Glutamatergic neuron (in vitro differentiated cells): ENCODE data around the gene SYT8. TPM values are rescaled to one million over a fixed set of nuclear protein-coding genes. Genes with fewer than 3 reads are reported as not detected.

Experiments used
- DNase-seq: peaks from one replicate; pipeline ENCODE4 v3.0.0; 2022
- H3K27ac Mint-ChIP-seq: one replicate; pipeline ENCODE4 v1.8.0; 2020; ENCODE audit warnings: mild to moderate bottlenecking, mixed read lengths, inconsistent platforms; ENCODE audit not compliant: unreplicated experiment
- H3K27me3 Mint-ChIP-seq: one replicate; pipeline ENCODE4 v1.8.0; 2020; ENCODE audit warnings: mild to moderate bottlenecking, moderate library complexity, mixed read lengths, inconsistent platforms; ENCODE audit not compliant: unreplicated experiment
- H3K36me3 Mint-ChIP-seq: one replicate; pipeline ENCODE4 v1.8.0; 2020; ENCODE audit warnings: mild to moderate bottlenecking, mixed read lengths, inconsistent platforms; ENCODE audit not compliant: unreplicated experiment
- H3K4me1 Mint-ChIP-seq: one replicate; pipeline ENCODE4 v1.8.0; 2020; ENCODE audit warnings: mild to moderate bottlenecking, low read depth, mixed read lengths, inconsistent platforms; ENCODE audit not compliant: unreplicated experiment
- H3K4me3 Mint-ChIP-seq: one replicate; pipeline ENCODE4 v1.8.0; 2020; ENCODE audit warnings: mild to moderate bottlenecking, mixed read lengths, inconsistent platforms; ENCODE audit not compliant: unreplicated experiment
- H3K9me3 Mint-ChIP-seq: one replicate; pipeline ENCODE4 v1.8.0; 2020; ENCODE audit warnings: mild to moderate bottlenecking, moderate library complexity, mixed read lengths, inconsistent platforms; ENCODE audit not compliant: unreplicated experiment
- total RNA-seq: library from RNA; stranded (reverse); fragmentation: NEBNext Ultra II Directional; extraction: Animal tissue kit (Norgen Biotek cat#: 25700); gene quantifications from one replicate; pipeline ENCODE4 v1.2.1, GENCODE V29; 2021; ENCODE audit not compliant: unreplicated experiment
- TF ChIP-seq, protein P1 (sequence below): fragments of 200-600 bp; sonication (generic); IDR thresholded peaks from one replicate; pipeline ENCODE4 v1.5.0; 2021; ENCODE audit not compliant: partially characterized antibody, unreplicated experiment

Gene SYT8
- total RNA-seq, 1 donor from 2014 or later: not detected

- TF ChIP-seq, protein P1, sequence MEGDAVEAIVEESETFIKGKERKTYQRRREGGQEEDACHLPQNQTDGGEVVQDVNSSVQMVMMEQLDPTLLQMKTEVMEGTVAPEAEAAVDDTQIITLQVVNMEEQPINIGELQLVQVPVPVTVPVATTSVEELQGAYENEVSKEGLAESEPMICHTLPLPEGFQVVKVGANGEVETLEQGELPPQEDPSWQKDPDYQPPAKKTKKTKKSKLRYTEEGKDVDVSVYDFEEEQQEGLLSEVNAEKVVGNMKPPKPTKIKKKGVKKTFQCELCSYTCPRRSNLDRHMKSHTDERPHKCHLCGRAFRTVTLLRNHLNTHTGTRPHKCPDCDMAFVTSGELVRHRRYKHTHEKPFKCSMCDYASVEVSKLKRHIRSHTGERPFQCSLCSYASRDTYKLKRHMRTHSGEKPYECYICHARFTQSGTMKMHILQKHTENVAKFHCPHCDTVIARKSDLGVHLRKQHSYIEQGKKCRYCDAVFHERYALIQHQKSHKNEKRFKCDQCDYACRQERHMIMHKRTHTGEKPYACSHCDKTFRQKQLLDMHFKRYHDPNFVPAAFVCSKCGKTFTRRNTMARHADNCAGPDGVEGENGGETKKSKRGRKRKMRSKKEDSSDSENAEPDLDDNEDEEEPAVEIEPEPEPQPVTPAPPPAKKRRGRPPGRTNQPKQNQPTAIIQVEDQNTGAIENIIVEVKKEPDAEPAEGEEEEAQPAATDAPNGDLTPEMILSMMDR: no peak
- no peak for DNase-seq
- H3K4me1 Mint-ChIP-seq: no peaks in the 10 kb centered on the region
- H3K27ac Mint-ChIP-seq: no peak overlapping the region
- peaks cover 5% of the 10 kb centered on the region for H3K36me3 Mint-ChIP-seq
- H3K4me3 Mint-ChIP-seq: no peak overlapping the region
- peaks cover 7% of the 10 kb centered on the region for H3K27me3 Mint-ChIP-seq
- H3K9me3 Mint-ChIP-seq: no peaks in the 10 kb centered on the region
Measured at GRCh38 chr11:1819074-1819473, 15.7 kb upstream of the SYT8 start.

GRCh38 chr11:1820463-1821325, 14.1 kb upstream of the SYT8 start:
- no peak for DNase-seq
- Mint-ChIP-seq H3K4me3 (no peak overlapping the region), H3K4me1 (no peaks in the 10 kb centered on the region), H3K27me3 (peaks cover 8% of the 10 kb centered on the region), H3K36me3 (peaks cover 5% of the 10 kb centered on the region), H3K9me3 (no peaks in the 10 kb centered on the region), H3K27ac (no peak overlapping the region)
- TF ChIP-seq, protein P1: no peak

DNA sequence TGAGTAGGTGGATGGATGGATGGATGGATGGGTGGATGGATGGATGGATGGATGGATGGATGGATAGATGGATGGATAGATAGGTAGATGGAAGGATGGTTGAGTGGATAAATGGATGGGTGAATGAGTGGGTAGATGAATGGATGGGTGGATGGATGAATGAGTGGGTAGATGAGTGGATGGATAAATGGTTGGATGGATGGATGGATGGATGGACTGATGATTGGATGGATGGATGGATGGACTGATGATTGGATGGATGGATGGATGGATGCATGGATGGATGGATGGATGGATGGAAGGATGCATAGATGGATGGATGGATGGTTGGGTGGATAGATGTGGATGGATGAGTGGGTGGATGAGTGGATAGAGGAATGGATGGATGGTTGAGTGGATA, 13.2 kb upstream of the SYT8 start:
- Mint-ChIP-seq H3K27me3 (peaks cover 8% of the 10 kb centered on the region), H3K27ac (no peak overlapping the region), H3K4me3 (no peak overlapping the region), H3K4me1 (no peaks in the 10 kb centered on the region), H3K36me3 (peaks cover 5% of the 10 kb centered on the region), H3K9me3 (no peaks in the 10 kb centered on the region)
- DNase-seq: no peak
- TF ChIP-seq, protein P1: no peak

- peaks cover 5% of the 10 kb centered on the region for H3K36me3 Mint-ChIP-seq
- no peaks in the 10 kb centered on the region for H3K4me1 Mint-ChIP-seq
- H3K27me3 Mint-ChIP-seq: peaks cover 8% of the 10 kb centered on the region
- TF ChIP-seq, protein P1: no peak
- no peak overlapping the region for H3K27ac Mint-ChIP-seq
- no peak overlapping the region for H3K4me3 Mint-ChIP-seq
- H3K9me3 Mint-ChIP-seq: no peaks in the 10 kb centered on the region
- no peak for DNase-seq
Measured at GRCh38 chr11:1822648-1823375, 12.0 kb upstream of the SYT8 start.
